T-helper 2 cell treated with Interferon-gamma antibody and Interleukin-4, amounts not matched to agents 5 μg/mL and 100 μg/mL, for 36 hours (primary cell): Measurements from ENCODE around the gene ANXA4.
A peak's percentile ranks its signal among the peaks of the same experiment; 100 is the strongest.
"Not testable (repeated sequence)": the region's sequence is repeated elsewhere in the genome, so short reads cannot be mapped to it uniquely, and the experiment has no call there.

ENCODE experiments used
- DNase-seq: peaks from one replicate; pipeline ENCODE4 v3.0.0; 2021; ENCODE audit warnings: low spot score
- H3K27ac Mint-ChIP-seq: one replicate; pipeline ENCODE4 v1.8.0; 2021; ENCODE audit warnings: mild to moderate bottlenecking, mixed read lengths
- H3K27me3 Mint-ChIP-seq: one replicate; pipeline ENCODE4 v1.8.0; 2021; ENCODE audit warnings: low read depth, mixed read lengths
- H3K36me3 Mint-ChIP-seq: one replicate; pipeline ENCODE4 v1.8.0; 2021; ENCODE audit warnings: low read depth, mixed read lengths
- H3K4me1 Mint-ChIP-seq: one replicate; pipeline ENCODE4 v1.8.0; 2021; ENCODE audit warnings: low read depth, mixed read lengths
- H3K4me3 Mint-ChIP-seq: one replicate; pipeline ENCODE4 v1.8.0; 2022; ENCODE audit warnings: mild to moderate bottlenecking, moderate library complexity, mixed read lengths
- H3K9me3 Mint-ChIP-seq: one replicate; pipeline ENCODE4 v1.8.0; 2021; ENCODE audit warnings: mixed read lengths

The ANXA4 gene

GRCh38 chr2:69753659-69754363, 11.9 kb downstream of the ANXA4 start:
- no peaks in the 10 kb centered on the region for H3K9me3 Mint-ChIP-seq
- no peak for DNase-seq
- H3K4me3 Mint-ChIP-seq: no peak overlapping the region
- H3K27ac Mint-ChIP-seq: peak overlapping the region; percentile 8
- H3K4me1 Mint-ChIP-seq: peaks cover 32% of the 10 kb centered on the region
- H3K36me3 Mint-ChIP-seq: peaks cover 10% of the 10 kb centered on the region
- no peaks in the 10 kb centered on the region for H3K27me3 Mint-ChIP-seq

GRCh38 chr2:69754633-69755032, 12.7 kb downstream of the ANXA4 start:
- H3K27ac Mint-ChIP-seq: peak overlapping the region; percentile 70
- H3K9me3 Mint-ChIP-seq: no peaks in the 10 kb centered on the region
- DNase-seq: no peak
- peak overlapping the region; percentile 49 for H3K4me3 Mint-ChIP-seq
- peaks cover 13% of the 10 kb centered on the region for H3K36me3 Mint-ChIP-seq
- H3K27me3 Mint-ChIP-seq: no peaks in the 10 kb centered on the region
- peaks cover 29% of the 10 kb centered on the region for H3K4me1 Mint-ChIP-seq

GRCh38 chr2:69755862-69756467, 14.0 kb downstream of the ANXA4 start:
- H3K4me1 Mint-ChIP-seq: peaks cover 28% of the 10 kb centered on the region
- DNase-seq: peak; percentile 33
- peaks cover 15% of the 10 kb centered on the region for H3K36me3 Mint-ChIP-seq
- peak overlapping the region; percentile 77 for H3K27ac Mint-ChIP-seq
- H3K4me3 Mint-ChIP-seq: peak overlapping the region; percentile 64
- no peaks in the 10 kb centered on the region for H3K9me3 Mint-ChIP-seq
- H3K27me3 Mint-ChIP-seq: no peaks in the 10 kb centered on the region

- peaks cover 43% of the 10 kb centered on the region for H3K4me1 Mint-ChIP-seq
- no peak overlapping the region for H3K4me3 Mint-ChIP-seq
- no peaks in the 10 kb centered on the region for H3K27me3 Mint-ChIP-seq
- no peak for DNase-seq
- peaks cover 37% of the 10 kb centered on the region for H3K36me3 Mint-ChIP-seq
- H3K27ac Mint-ChIP-seq: no peak overlapping the region
- H3K9me3 Mint-ChIP-seq: no peaks in the 10 kb centered on the region
Measured at GRCh38 chr2:69762025-69762424, 20.1 kb downstream of the ANXA4 start.

- Mint-ChIP-seq H3K36me3 (peaks cover 42% of the 10 kb centered on the region), H3K27me3 (no peaks in the 10 kb centered on the region), H3K4me1 (peaks cover 50% of the 10 kb centered on the region), H3K9me3 (no peaks in the 10 kb centered on the region), H3K4me3 (no peak overlapping the region), H3K27ac (peak overlapping the region; percentile 32)
- no peak for DNase-seq
Measured at GRCh38 chr2:69762513-69763494, 20.9 kb downstream of the ANXA4 start.

GRCh38 chr2:69763831-69764230, 21.9 kb downstream of the ANXA4 start:
- Mint-ChIP-seq H3K27ac (peak overlapping the region; percentile 78), H3K36me3 (peaks cover 41% of the 10 kb centered on the region), H3K4me3 (peak overlapping the region; percentile 66), H3K4me1 (peaks cover 58% of the 10 kb centered on the region)
- not testable (repeated sequence) for H3K9me3 Mint-ChIP-seq, H3K27me3 Mint-ChIP-seq, DNase-seq

- H3K9me3 Mint-ChIP-seq: no peaks in the 10 kb centered on the region
- H3K27me3 Mint-ChIP-seq: no peaks in the 10 kb centered on the region
- peaks cover 41% of the 10 kb centered on the region for H3K36me3 Mint-ChIP-seq
- peaks cover 62% of the 10 kb centered on the region for H3K4me1 Mint-ChIP-seq
- peak overlapping the region; percentile 78 for H3K27ac Mint-ChIP-seq
- peak overlapping the region; percentile 66 for H3K4me3 Mint-ChIP-seq
- no peak for DNase-seq
Measured at GRCh38 chr2:69764286-69765095, 22.6 kb downstream of the ANXA4 start.

GRCh38 chr2:69765096-69765380, 23.1 kb downstream of the ANXA4 start:
- Mint-ChIP-seq H3K9me3 (no peaks in the 10 kb centered on the region), H3K4me1 (peaks cover 65% of the 10 kb centered on the region), H3K36me3 (peaks cover 43% of the 10 kb centered on the region), H3K27ac (peak overlapping the region; percentile 78), H3K4me3 (peak overlapping the region; percentile 66), H3K27me3 (no peaks in the 10 kb centered on the region)
- no peak for DNase-seq

- no peak for DNase-seq
- peak overlapping the region; percentile 78 for H3K27ac Mint-ChIP-seq
- H3K36me3 Mint-ChIP-seq: peaks cover 41% of the 10 kb centered on the region
- H3K9me3 Mint-ChIP-seq: no peaks in the 10 kb centered on the region
- peak overlapping the region; percentile 44 for H3K4me3 Mint-ChIP-seq
- H3K27me3 Mint-ChIP-seq: no peaks in the 10 kb centered on the region
- peaks cover 68% of the 10 kb centered on the region for H3K4me1 Mint-ChIP-seq
Measured at GRCh38 chr2:69766014-69766413, 24.1 kb downstream of the ANXA4 start.

- H3K4me1 Mint-ChIP-seq: peaks cover 76% of the 10 kb centered on the region
- DNase-seq: no peak
- H3K4me3 Mint-ChIP-seq: no peak overlapping the region
- H3K27me3 Mint-ChIP-seq: no peaks in the 10 kb centered on the region
- H3K27ac Mint-ChIP-seq: peak overlapping the region; percentile 52
- H3K36me3 Mint-ChIP-seq: peaks cover 43% of the 10 kb centered on the region
- no peaks in the 10 kb centered on the region for H3K9me3 Mint-ChIP-seq
Measured at GRCh38 chr2:69767034-69767433, 25.1 kb downstream of the ANXA4 start.

GRCh38 chr2:69768235-69768634, 26.3 kb downstream of the ANXA4 start:
- H3K4me1 Mint-ChIP-seq: peaks cover 73% of the 10 kb centered on the region
- peaks cover 37% of the 10 kb centered on the region for H3K36me3 Mint-ChIP-seq
- H3K27ac Mint-ChIP-seq: peak overlapping the region; percentile 46
- no peak for DNase-seq
- no peaks in the 10 kb centered on the region for H3K27me3 Mint-ChIP-seq
- H3K4me3 Mint-ChIP-seq: no peak overlapping the region
- H3K9me3 Mint-ChIP-seq: no peaks in the 10 kb centered on the region

- no peak for DNase-seq
- Mint-ChIP-seq H3K27ac (peak overlapping the region; percentile 46), H3K4me1 (peaks cover 73% of the 10 kb centered on the region), H3K9me3 (no peaks in the 10 kb centered on the region), H3K36me3 (peaks cover 37% of the 10 kb centered on the region), H3K4me3 (no peak overlapping the region), H3K27me3 (no peaks in the 10 kb centered on the region)
Measured at GRCh38 chr2:69768789-69769188, 26.9 kb downstream of the ANXA4 start.

- peaks cover 32% of the 10 kb centered on the region for H3K36me3 Mint-ChIP-seq
- H3K27me3 Mint-ChIP-seq: no peaks in the 10 kb centered on the region
- H3K9me3 Mint-ChIP-seq: no peaks in the 10 kb centered on the region
- peaks cover 73% of the 10 kb centered on the region for H3K4me1 Mint-ChIP-seq
- DNase-seq: no peak
- peak overlapping the region; percentile 93 for H3K27ac Mint-ChIP-seq
- H3K4me3 Mint-ChIP-seq: peak overlapping the region; percentile 76
Measured at GRCh38 chr2:69769272-69769671, 27.3 kb downstream of the ANXA4 start.
